HG03460 (cell line): Measurements from ENCODE around the gene CCDC92.

Source experiments
- ATAC-seq: cut with Tn5 transposase; IDR thresholded peaks from one replicate; pipeline ENCODE4 v1.9.1; 2021; ENCODE audit not compliant: unreplicated experiment

Gene CCDC92

GRCh38 chr12:123976227-123976826 lies 3.7 kb upstream of the CCDC92 start:
- no peak for ATAC-seq

- peak; percentile 16 for ATAC-seq
Observed at GRCh38 chr12:123973552-123974341, 1.1 kb upstream of the CCDC92 start.

- ATAC-seq, result peak; percentile 9
Observed at GRCh38 chr12:123971770-123972456, 718 bp downstream of the CCDC92 start.

- no peak for ATAC-seq
Observed at GRCh38 chr12:123971449-123971769, 1.2 kb downstream of the CCDC92 start.

GRCh38 chr12:123967121-123967586 lies 5.5 kb downstream of the CCDC92 start:
- no peak for ATAC-seq

- no peak for ATAC-seq
Observed at GRCh38 chr12:123966596-123966995, 6.0 kb downstream of the CCDC92 start.

GRCh38 chr12:123965382-123965781 lies 7.2 kb downstream of the CCDC92 start:
- ATAC-seq, result no peak

- no peak for ATAC-seq
Observed at GRCh38 chr12:123963821-123964220, 8.8 kb downstream of the CCDC92 start.

- ATAC-seq, result no peak
Observed at GRCh38 chr12:123962513-123962912, 10.1 kb downstream of the CCDC92 start.

GRCh38 chr12:123961585-123962345 lies 10.9 kb downstream of the CCDC92 start:
- ATAC-seq, result no peak

GRCh38 chr12:123960856-123961255 lies 11.8 kb downstream of the CCDC92 start:
- no peak for ATAC-seq

GRCh38 chr12:123960029-123960735 lies 12.4 kb downstream of the CCDC92 start:
- no peak for ATAC-seq

- no peak for ATAC-seq
Observed at GRCh38 chr12:123958876-123959275, 13.8 kb downstream of the CCDC92 start.

GRCh38 chr12:123958462-123958861 lies 14.2 kb downstream of the CCDC92 start:
- ATAC-seq, result no peak

GRCh38 chr12:123957196-123957595 lies 15.4 kb downstream of the CCDC92 start:
- no peak for ATAC-seq

- no peak for ATAC-seq
Observed at GRCh38 chr12:123956249-123956648, 16.4 kb downstream of the CCDC92 start.

- ATAC-seq, result no peak
Observed at GRCh38 chr12:123954647-123955350, 17.8 kb downstream of the CCDC92 start.

GRCh38 chr12:123952037-123952436 lies 20.6 kb downstream of the CCDC92 start:
- no peak for ATAC-seq

- ATAC-seq, result no peak
Observed at GRCh38 chr12:123951467-123951866, 21.2 kb downstream of the CCDC92 start.
